DOHH2 (cell line): ENCODE data around the gene ZMIZ1.

ENCODE experiments used
- H3F3A ChIP-seq: fragments of 200-600 bp; sonication (generic), shearing (Covaris generic); 2 replicates; pipeline ENCODE4 v1.6.0; 2016; ENCODE audit warnings: antibody characterized with exemption, mild to moderate bottlenecking; ENCODE audit not compliant: control insufficient read depth, insufficient read depth
- H3K27ac ChIP-seq: fragments of 200-600 bp; sonication (generic); 2 replicates; pipeline ENCODE4 v1.5.1; 2014; ENCODE audit warnings: low read depth, mild to moderate bottlenecking, low read length, moderate library complexity
- H3K27me3 ChIP-seq: fragments of 200-600 bp; sonication (generic); 2 replicates; pipeline ENCODE4 v1.6.1; 2014; ENCODE audit warnings: mild to moderate bottlenecking, low read length, mixed read lengths; ENCODE audit not compliant: control insufficient read depth
- H3K36me3 ChIP-seq: fragments of 200-600 bp; sonication (generic); 2 replicates; pipeline ENCODE4 v1.6.1; 2014; ENCODE audit warnings: mild to moderate bottlenecking, low read length, moderate library complexity, mixed read lengths; ENCODE audit not compliant: control insufficient read depth
- H3K4me1 ChIP-seq: fragments of 200-600 bp; sonication (generic); 2 replicates; pipeline ENCODE4 v1.6.1; 2014; ENCODE audit warnings: mild to moderate bottlenecking, low read length, mixed read lengths; ENCODE audit not compliant: control insufficient read depth
- H3K4me2 ChIP-seq: fragments of 200-600 bp; sonication (generic); 2 replicates; pipeline ENCODE4 v1.6.0; 2014; ENCODE audit warnings: mild to moderate bottlenecking, low read length, moderate library complexity
- H3K4me3 ChIP-seq: fragments of 200-600 bp; sonication (generic); 2 replicates; pipeline ENCODE4 v1.5.1; 2014; ENCODE audit warnings: mild to moderate bottlenecking, low read length, mixed read lengths
- H3K79me2 ChIP-seq: fragments of 200-600 bp; sonication (generic); 2 replicates; pipeline ENCODE4 v1.6.1; 2014; ENCODE audit warnings: mild to moderate bottlenecking, low read length, mixed read lengths; ENCODE audit not compliant: control insufficient read depth
- H3K9me2 ChIP-seq: fragments of 200-600 bp; sonication (generic); replicated peaks from 2 replicates; pipeline ENCODE4 v1.6.1; 2014; ENCODE audit warnings: mild to moderate bottlenecking, low read length, mixed read lengths; ENCODE audit not compliant: control insufficient read depth
- H3K9me3 ChIP-seq: fragments of 200-600 bp; sonication (generic); 2 replicates; pipeline ENCODE4 v1.6.1; 2014; ENCODE audit warnings: antibody characterized with exemption, low read length, mixed read lengths; ENCODE audit not compliant: control insufficient read depth, insufficient read depth
- H4K20me1 ChIP-seq: fragments of 200-600 bp; sonication (generic); 2 replicates; pipeline ENCODE4 v1.6.0; 2014; ENCODE audit warnings: low read depth, mild to moderate bottlenecking, antibody characterized with exemption, low read length, moderate library complexity; ENCODE audit not compliant: control insufficient read depth, insufficient read depth
- CTCF ChIP-seq: fragments of 200-600 bp; sonication (generic); IDR thresholded peaks from one replicate; pipeline ENCODE4 v1.5.1; 2014; ENCODE audit warnings: antibody characterized with exemption, mild to moderate bottlenecking, low read depth, low read length; ENCODE audit not compliant: poor library complexity, severe bottlenecking
- EZH2phosphoT487 ChIP-seq: fragments of 200-600 bp; sonication (generic); IDR thresholded peaks from 2 replicates; pipeline ENCODE4 v1.6.1; 2017; ENCODE audit warnings: borderline replicate concordance, mild to moderate bottlenecking, antibody characterized with exemption, low read length, moderate library complexity, mixed read lengths

ZMIZ1 gene

DNA sequence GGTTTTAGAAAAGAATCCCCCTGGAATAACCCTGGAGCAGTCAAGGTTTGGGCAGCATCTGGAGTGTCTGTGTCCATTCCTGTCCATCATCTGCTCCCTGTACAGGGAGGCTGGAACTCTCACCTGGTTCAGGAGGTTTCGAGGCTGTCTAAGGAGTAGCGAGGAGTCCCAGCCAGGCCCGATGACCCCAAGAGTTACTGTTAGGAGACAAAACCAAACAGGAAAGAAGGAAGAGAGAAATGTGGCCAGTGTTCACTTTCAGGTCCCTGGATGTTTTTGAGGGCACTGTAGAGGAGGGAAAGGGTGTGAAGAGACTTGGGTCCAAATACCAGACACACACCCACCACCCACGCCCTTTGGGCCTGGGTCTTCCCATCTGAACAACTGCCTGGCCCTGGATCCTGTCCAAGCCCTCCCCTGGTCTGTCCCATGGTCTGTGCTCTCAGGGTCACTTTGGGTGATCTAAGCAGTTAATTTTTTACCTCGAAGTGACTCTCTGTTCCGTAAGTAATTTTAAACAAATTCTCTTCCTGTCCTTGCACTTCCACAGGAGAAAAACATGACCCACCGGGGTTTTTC is 117.1 kb downstream of the ZMIZ1 start:
- no peak overlapping the region for H3K4me3 ChIP-seq
- H3K27ac ChIP-seq, result no peak overlapping the region
- H4K20me1 ChIP-seq, result no peaks in the 10 kb centered on the region; the same call in 1 of the 2 replicates
- no peak for TF ChIP-seq EZH2phosphoT487
- TF ChIP-seq CTCF, result no peak
- no peaks in the 10 kb centered on the region for H3K36me3 ChIP-seq
- H3K4me2 ChIP-seq, result no peak overlapping the region
- no peaks in the 10 kb centered on the region for H3K9me3 ChIP-seq
- peaks cover 28% of the 10 kb centered on the region for H3K27me3 ChIP-seq
- peaks cover 4% of the 10 kb centered on the region for H3K4me1 ChIP-seq
- H3K9me2 ChIP-seq, result no peaks in the 10 kb centered on the region
- H3F3A ChIP-seq, result no peaks in the 10 kb centered on the region
- no peaks in the 10 kb centered on the region for H3K79me2 ChIP-seq

- no peak overlapping the region for H3K4me2 ChIP-seq
- H3K79me2 ChIP-seq, result no peaks in the 10 kb centered on the region
- peaks cover 28% of the 10 kb centered on the region for H3K27me3 ChIP-seq
- no peaks in the 10 kb centered on the region for H3K36me3 ChIP-seq
- H3K4me3 ChIP-seq, result no peak overlapping the region
- TF ChIP-seq EZH2phosphoT487, result no peak
- peaks cover 7% of the 10 kb centered on the region for H3K4me1 ChIP-seq
- no peaks in the 10 kb centered on the region for H3K9me3 ChIP-seq
- H3K9me2 ChIP-seq, result no peaks in the 10 kb centered on the region
- H4K20me1 ChIP-seq, result no peaks in the 10 kb centered on the region; the same call in 1 of the 2 replicates
- H3F3A ChIP-seq, result no peaks in the 10 kb centered on the region
- no peak overlapping the region for H3K27ac ChIP-seq
These were observed 117.8 kb downstream of the ZMIZ1 start for GRCh38 chr10:79186486-79187120.

DNA sequence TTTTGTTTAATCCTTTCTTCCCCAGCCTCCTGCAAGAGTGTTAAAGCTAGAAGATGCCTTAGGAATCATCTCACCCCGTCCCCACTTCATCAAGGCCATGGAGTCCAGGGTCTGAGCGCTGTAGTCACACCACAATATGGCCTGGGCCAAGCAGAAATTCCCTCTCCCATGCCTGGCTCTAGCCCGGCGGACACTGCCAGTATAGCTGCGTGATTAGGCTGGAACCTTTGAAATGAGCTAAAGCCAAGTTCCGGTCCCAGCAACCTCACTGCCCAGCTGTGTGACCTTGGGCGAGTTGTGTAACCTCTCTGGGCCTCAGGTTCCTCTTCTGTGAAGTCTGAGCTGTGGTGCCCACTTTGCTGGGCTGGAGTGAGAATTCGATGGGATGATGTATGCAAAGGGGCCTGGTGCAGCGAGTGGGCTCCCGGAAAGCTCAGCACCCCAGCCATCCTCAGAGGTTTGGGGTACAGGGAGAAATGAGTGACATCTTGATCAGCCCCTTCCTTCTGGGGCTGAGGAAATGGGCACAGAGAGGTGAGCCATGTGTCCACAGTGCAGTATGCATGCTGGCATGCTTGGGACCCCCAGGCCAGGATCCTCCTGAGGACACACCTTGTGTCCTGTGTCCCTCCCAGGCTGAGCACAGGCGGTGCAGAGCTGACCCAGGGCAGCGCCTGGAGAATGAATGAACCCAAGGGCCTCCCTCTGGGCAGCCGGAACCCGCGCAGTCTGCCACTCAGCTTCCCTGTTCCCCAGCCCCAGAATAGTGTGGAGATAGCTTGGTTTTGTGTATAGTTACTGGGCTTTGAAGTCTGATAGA is 118.6 kb downstream of the ZMIZ1 start:
- Histone ChIP-seq H3K4me1 (peaks cover 7% of the 10 kb centered on the region), H3K79me2 (no peaks in the 10 kb centered on the region), H3K4me3 (no peak overlapping the region), H3K9me2 (no peaks in the 10 kb centered on the region), H3K27me3 (peaks cover 28% of the 10 kb centered on the region), H3K36me3 (no peaks in the 10 kb centered on the region), H4K20me1 (no peaks in the 10 kb centered on the region; the same call in 1 of the 2 replicates), H3K9me3 (no peaks in the 10 kb centered on the region), H3K4me2 (no peak overlapping the region), H3K27ac (no peak overlapping the region), H3F3A (no peaks in the 10 kb centered on the region)
- TF ChIP-seq EZH2phosphoT487 (no peak), CTCF (no peak)
